SK-N-SH (cell line): ENCODE data around the gene DHCR24. TPM values are rescaled to one million over a fixed set of nuclear protein-coding genes. Genes with fewer than 3 reads are reported as not detected.

Experiments
- ELF1 ChIP-seq: IDR thresholded peaks from 2 replicates; pipeline ENCODE4 v1.4.0; 2012
- GATA2 ChIP-seq: sonication (generic); formaldehyde crosslinking; IDR thresholded peaks from 2 replicates; pipeline ENCODE4 v1.5.0; 2020; ENCODE audit warnings: mild to moderate bottlenecking, missing genetic modification reagents
- MXI1 ChIP-seq: IDR thresholded peaks from 2 replicates; pipeline ENCODE4 v1.6.1; 2012; ENCODE audit warnings: mild to moderate bottlenecking, low read depth, low read length, improper control_type of control experiment
- polyA plus RNA-seq, 3 experiments: library from polyadenylated mRNA; depleted of rRNA; stranded (reverse); fragments of >200 nt; gene quantifications; 2 replicates each; pipeline ENCODE4 v1.2.3, GENCODE V29; 2012
- TF ChIP-seq, protein P1 (sequence below): IDR thresholded peaks from 2 replicates; pipeline ENCODE4 v1.4.0; 2012; ENCODE audit warnings: low read depth, borderline replicate concordance

DHCR24 gene
- polyA plus RNA-seq, 1 of the 3 experiments (the other 2 are of a cell fraction), result 4.3 TPM

DNA sequence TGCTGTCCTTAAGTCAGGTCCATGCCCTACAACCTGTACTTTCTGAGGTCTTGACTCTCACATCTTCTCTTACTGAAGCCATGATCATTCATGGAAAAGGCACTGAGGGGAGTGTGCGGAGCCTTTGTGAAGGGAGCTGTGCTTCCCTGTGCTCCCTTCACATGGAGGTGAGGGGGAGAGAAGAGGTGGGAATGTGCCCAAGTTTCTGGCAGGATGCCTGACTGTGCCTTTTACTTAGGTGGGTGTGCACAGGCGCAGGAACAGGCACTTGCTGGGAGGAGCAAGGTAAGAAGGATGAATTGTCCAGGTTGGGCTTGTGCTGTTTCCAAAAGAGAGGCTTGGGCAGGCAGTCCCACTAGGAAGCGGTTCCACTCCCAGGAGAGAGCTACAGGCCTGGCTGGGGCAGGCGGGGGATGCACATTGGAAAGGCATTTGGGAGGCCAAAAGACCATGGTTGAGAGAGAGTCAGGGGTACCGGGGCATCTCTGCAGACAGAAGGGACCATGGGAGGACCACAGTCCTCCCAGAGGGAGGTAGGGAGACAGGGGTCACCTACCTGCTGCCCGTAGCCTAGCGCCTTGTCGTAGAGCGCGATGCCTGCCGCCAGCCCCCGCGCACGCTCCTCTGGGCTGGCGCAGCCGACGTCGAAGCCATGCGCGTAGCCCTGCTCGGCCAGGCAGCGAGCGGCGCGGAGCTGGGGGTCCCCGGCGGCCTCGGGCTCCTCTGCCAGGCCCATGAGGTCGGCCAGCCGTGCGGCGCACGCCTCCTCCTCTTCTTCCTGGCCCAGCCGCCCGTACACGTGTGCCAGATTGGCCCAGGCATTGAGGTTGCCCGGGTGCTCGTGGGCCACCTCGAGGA is 86.7 kb downstream of the DHCR24 start (continued):
- TF ChIP-seq ELF1 (no peak), MXI1 (no peak), GATA2 (CRISPR knock-in tag) (no peak)
- TF ChIP-seq, protein P1, sequence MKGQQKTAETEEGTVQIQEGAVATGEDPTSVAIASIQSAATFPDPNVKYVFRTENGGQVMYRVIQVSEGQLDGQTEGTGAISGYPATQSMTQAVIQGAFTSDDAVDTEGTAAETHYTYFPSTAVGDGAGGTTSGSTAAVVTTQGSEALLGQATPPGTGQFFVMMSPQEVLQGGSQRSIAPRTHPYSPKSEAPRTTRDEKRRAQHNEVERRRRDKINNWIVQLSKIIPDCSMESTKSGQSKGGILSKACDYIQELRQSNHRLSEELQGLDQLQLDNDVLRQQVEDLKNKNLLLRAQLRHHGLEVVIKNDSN, result no peak

Other genes starting within 250 kb of the DHCR24 start
- gene MROH7, start 245.4 kb downstream of the DHCR24 start, polyA plus RNA-seq (2012; rRNA removed), result 0.51 and 0.52 TPM in 2 replicates
- 17.9 and 21.5 TPM in 2 replicates for gene TTC4, start 171.3 kb downstream of the DHCR24 start, polyA plus RNA-seq (2012; rRNA removed)
- gene PARS2, start 122.7 kb downstream of the DHCR24 start, polyA plus RNA-seq (2012; rRNA removed), result 3.2 and 3.4 TPM in 2 replicates
- gene TTC22, start 85.9 kb downstream of the DHCR24 start, polyA plus RNA-seq (2012; rRNA removed), result not detected in 2 replicates
- gene TMEM61, start 93.4 kb upstream of the DHCR24 start, polyA plus RNA-seq (2012; rRNA removed), result not detected in 2 replicates
- not detected in 2 replicates for gene BSND, start 111.7 kb upstream of the DHCR24 start, polyA plus RNA-seq (2012; rRNA removed)
- gene PCSK9, start 152.4 kb upstream of the DHCR24 start, polyA plus RNA-seq (2012; rRNA removed), result 0.02 and 0.03 TPM in 2 replicates